BE2C (cell line): ENCODE measurements around the gene PPP4C.
A peak's percentile ranks its signal among the peaks of the same experiment; 100 is the strongest.
"Not testable (repeated sequence)": the region's sequence is repeated elsewhere in the genome, so short reads cannot be mapped to it uniquely, and the experiment has no call there.

ENCODE experiments used
- DNase-seq: peaks from one replicate; pipeline ENCODE4 v3.0.0-alpha.2; 2020
- H3K27me3 ChIP-seq: fragments of 250-450 bp; sonication (Bioruptor Pico); 2 replicates; pipeline ENCODE4 v1.5.1; 2020; ENCODE audit warnings: mild to moderate bottlenecking
- H3K36me3 ChIP-seq: fragments of 250-450 bp; sonication (Bioruptor Pico); 2 replicates; pipeline ENCODE4 v1.5.1; 2020; ENCODE audit warnings: mild to moderate bottlenecking
- H3K4me1 ChIP-seq: fragments of 250-450 bp; sonication (Bioruptor Pico); 2 replicates; pipeline ENCODE4 v1.5.1; 2020
- H3K4me3 ChIP-seq: 2 replicates; pipeline ENCODE4 v1.5.1; 2011; ENCODE audit warnings: low read depth, low read length
- H3K9me3 ChIP-seq: fragments of 250-450 bp; sonication (Bioruptor Pico); 2 replicates; pipeline ENCODE4 v1.5.1; 2020
- TF ChIP-seq, protein P1 (sequence below): IDR thresholded peaks from 2 replicates; pipeline ENCODE4 v1.5.1; 2012; ENCODE audit warnings: mild to moderate bottlenecking, low read depth, low read length

The PPP4C gene

DNA sequence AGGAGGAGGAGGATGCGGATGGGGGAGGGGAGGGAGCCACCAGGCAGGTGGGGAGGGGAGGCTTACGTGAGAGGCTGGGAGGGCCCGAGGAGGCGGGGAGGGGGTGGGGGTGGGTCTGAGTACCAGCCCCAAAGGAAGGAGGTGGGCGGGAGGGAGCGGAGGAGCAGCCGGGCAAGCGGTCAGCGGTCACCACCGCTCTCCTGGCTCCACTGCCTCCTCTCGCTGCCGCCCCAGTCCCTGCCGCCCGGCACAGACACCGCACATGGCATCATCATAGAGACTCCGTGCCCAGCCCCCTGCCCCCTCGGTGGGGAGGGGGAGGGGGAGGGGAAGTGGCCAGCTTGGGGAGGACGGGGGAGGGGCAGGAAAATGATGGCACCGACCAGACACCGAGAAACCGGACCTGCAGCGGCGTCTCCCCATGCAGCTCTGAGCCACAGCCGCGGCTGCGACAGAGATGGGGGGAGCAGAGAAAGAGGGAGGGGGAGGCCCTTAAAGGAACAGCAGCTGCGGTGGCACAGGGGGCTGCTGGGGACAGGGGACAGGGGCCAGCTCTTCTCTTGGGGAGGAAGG is 44.9 kb upstream of the PPP4C start, which contains the start of gene TLCD3B:
TSS of gene TLCD3B (minus strand) at position 431 of the 573 bp plus-strand sequence. CDS start 744 bp downstream, outside the sequence.
- peak within 1 kb of the TSS; percentile 61 for H3K4me3 ChIP-seq
- peak; percentile 53 for DNase-seq
- H3K9me3 ChIP-seq: no peaks in the 10 kb centered on the region
- peaks cover 7% of the 10 kb centered on the region for H3K4me1 ChIP-seq
- TF ChIP-seq, protein P1, sequence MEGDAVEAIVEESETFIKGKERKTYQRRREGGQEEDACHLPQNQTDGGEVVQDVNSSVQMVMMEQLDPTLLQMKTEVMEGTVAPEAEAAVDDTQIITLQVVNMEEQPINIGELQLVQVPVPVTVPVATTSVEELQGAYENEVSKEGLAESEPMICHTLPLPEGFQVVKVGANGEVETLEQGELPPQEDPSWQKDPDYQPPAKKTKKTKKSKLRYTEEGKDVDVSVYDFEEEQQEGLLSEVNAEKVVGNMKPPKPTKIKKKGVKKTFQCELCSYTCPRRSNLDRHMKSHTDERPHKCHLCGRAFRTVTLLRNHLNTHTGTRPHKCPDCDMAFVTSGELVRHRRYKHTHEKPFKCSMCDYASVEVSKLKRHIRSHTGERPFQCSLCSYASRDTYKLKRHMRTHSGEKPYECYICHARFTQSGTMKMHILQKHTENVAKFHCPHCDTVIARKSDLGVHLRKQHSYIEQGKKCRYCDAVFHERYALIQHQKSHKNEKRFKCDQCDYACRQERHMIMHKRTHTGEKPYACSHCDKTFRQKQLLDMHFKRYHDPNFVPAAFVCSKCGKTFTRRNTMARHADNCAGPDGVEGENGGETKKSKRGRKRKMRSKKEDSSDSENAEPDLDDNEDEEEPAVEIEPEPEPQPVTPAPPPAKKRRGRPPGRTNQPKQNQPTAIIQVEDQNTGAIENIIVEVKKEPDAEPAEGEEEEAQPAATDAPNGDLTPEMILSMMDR: no peak
- no peaks in the 10 kb centered on the region for H3K36me3 ChIP-seq
- no peaks in the 10 kb centered on the region for H3K27me3 ChIP-seq

DNA sequence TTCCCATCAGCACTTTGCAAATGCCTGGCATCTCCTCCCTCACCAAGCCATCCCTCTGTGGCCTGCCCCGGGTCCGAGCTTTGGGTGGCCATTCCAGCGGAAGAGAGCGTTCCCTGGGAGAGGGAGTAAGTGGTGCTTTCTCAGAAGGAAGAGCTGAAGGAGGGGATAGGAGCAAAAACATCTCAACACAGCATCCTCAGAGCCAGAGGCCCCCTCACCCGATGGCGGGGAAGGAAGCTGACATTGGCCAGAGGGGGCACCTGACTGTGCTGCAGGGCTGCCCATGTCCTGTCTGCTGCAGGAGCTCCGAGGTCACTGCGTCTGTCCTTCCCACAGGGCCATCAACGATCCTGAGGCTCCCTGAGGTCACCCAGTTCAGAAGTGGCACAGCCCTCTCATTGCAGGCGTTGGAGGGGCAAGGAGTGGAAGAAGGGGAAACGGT is 44.3 kb upstream of the PPP4C start:
- Histone ChIP-seq H3K4me3 (peak overlapping the region; percentile 61), H3K36me3 (no peaks in the 10 kb centered on the region)

DNA sequence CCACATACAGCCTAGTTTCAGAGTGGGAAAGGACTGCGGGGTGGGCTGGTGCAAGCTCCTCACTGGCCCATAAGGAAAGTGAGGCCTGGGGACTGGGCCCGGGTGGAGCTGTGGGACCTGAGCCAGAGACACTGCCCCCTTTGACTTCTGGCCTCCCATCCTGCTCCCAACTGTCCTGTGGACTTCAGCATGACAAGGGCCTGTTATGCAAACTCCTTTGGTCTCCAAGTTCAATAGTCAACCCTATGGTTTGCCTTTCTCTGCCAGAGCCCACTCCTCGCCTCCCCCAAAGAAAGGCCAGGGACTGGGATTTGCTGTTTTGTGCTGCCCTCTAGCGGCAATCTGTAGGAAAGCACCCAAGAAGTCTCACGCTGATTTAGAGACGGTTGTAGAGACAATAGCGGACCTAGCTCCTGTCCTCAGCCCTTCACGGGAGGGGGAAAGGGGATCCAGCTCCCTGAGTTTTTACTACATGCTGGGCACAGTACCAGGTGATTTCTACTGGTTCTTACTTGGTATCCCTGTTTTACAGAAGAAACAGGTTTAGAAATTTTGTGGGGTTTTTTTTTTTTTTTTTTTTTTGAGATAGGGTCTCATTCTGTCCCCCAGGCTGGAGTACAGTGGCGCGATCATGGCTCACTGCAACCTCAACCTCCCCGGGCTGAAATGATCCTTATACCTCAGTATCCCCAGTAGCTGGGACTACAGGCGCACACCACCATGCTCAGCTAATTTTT is 43.5 kb upstream of the PPP4C start:
- H3K4me3 ChIP-seq: no peak overlapping the region; the same call in 1 of the 2 replicates
- no peaks in the 10 kb centered on the region for H3K27me3 ChIP-seq
- peaks cover 7% of the 10 kb centered on the region for H3K4me1 ChIP-seq
- peak; percentile 81 for DNase-seq
- TF ChIP-seq, protein P1: peak; percentile 95
- no peaks in the 10 kb centered on the region for H3K9me3 ChIP-seq
- H3K36me3 ChIP-seq: no peaks in the 10 kb centered on the region

More for the DNA sequence above, 44.3 kb upstream of the PPP4C start:
- no peaks in the 10 kb centered on the region for H3K9me3 ChIP-seq
- peaks cover 7% of the 10 kb centered on the region for H3K4me1 ChIP-seq
- no peak for DNase-seq
- H3K27me3 ChIP-seq: no peaks in the 10 kb centered on the region
- TF ChIP-seq, protein P1: no peak

DNA sequence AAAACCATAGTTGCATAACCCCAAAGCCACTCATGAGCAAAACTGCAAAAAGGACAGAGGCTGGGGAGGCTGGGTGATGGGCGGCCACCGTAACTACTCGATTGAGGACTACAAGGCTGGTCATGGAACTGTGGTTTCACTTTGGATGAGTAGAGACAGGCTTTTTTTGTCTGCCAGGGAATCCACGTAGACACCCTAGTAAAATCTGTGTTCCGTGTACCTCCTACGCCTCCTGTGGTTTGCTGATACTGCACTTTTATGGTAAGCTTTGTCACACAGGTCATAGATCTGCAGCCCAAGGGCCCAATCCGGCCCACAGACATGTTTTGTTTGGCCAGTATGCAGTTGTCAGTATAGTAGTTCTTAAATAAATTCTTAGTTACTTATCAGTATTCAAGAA is 42.5 kb upstream of the PPP4C start:
- H3K36me3 ChIP-seq: no peaks in the 10 kb centered on the region
- TF ChIP-seq, protein P1: no peak
- DNase-seq: no peak
- no peaks in the 10 kb centered on the region for H3K9me3 ChIP-seq
- H3K27me3 ChIP-seq: no peaks in the 10 kb centered on the region
- peaks cover 7% of the 10 kb centered on the region for H3K4me1 ChIP-seq
- no peak overlapping the region for H3K4me3 ChIP-seq

DNA sequence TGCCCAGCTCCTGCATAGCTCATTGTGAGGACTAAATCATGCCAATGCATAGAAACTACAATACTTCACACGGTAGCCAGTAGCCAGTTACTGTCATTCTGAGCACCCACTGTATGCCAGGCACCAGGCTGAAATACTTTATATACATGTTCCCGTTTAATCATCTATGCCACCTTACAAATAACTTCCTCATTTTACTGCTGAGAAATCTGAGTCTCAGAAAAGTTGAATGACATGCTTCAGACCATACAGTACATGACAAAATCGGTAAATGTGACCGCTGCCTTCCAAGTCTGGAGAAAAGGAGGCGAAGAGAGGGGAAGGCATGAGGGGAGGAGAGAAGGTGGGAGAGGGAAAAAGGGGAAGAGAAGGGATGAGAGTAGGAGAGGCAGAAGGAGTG is 35.6 kb upstream of the PPP4C start:
- H3K36me3 ChIP-seq: no peaks in the 10 kb centered on the region
- no peaks in the 10 kb centered on the region for H3K4me1 ChIP-seq
- no peaks in the 10 kb centered on the region for H3K9me3 ChIP-seq
- TF ChIP-seq, protein P1: no peak
- DNase-seq: no peak
- H3K4me3 ChIP-seq: no peak overlapping the region
- H3K27me3 ChIP-seq: no peaks in the 10 kb centered on the region

DNA sequence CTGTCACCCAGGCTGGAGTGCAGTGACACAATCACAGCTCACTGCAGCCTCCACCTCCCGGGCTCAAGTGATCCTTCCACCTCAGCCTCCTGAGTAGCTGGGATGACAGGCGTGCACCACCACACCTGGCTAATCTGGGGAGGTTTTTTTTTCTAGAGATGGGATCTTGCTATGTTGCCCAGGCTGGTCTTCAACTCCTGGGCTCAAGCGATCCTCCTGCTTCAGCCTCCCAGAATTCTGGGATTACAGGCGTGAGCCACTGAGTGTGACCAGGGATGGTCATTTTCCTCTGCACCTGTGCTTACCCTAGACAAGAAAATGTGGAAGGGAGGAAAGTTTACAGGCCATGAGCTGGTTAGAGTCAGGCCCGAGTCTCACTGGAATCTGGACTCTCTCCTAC is 35.1 kb upstream of the PPP4C start:
- not testable (repeated sequence) for H3K9me3 ChIP-seq, H3K36me3 ChIP-seq, H3K4me3 ChIP-seq, DNase-seq, H3K4me1 ChIP-seq, H3K27me3 ChIP-seq
